Activated T-cell treated with anti-CD3 and anti-CD28 coated beads, Interleukin-2, amount 50 U/mL, for 72 hours (primary cell): ENCODE data around the gene FRY. TPM values are rescaled to one million over a fixed set of nuclear protein-coding genes. Genes with fewer than 3 reads are reported as not detected.

Experiments
- ATAC-seq, 2 donors: fragments of 150-1000 bp; cut with Tn5 transposase; replicated peaks in 1 of 2; 2 replicates each; pipeline ENCODE4 v1.10.0; 2021; ENCODE audit warnings: moderate library complexity in 2 of 2, mild to moderate bottlenecking in 1 of 2
- DNase-seq, 2 donors: peaks; one replicate each; pipeline ENCODE4 v3.0.0; 2021 to 2022; ENCODE audit warnings: mixed read lengths in 1 of 2
- H3K27ac Mint-ChIP-seq: one replicate; pipeline ENCODE4 v1.8.0; 2022; ENCODE audit warnings: mild to moderate bottlenecking, moderate library complexity, mixed read lengths
- H3K27me3 Mint-ChIP-seq: one replicate; pipeline ENCODE4 v1.8.0; 2022; ENCODE audit warnings: low read depth, mixed read lengths
- H3K36me3 Mint-ChIP-seq, 2 donors: one replicate each; pipeline ENCODE4 v1.8.0; 2022; ENCODE audit warnings: mixed read lengths in 2 of 2, mild to moderate bottlenecking in 1 of 2; ENCODE audit not compliant: insufficient read depth in 2 of 2
- H3K4me1 Mint-ChIP-seq: one replicate; pipeline ENCODE4 v1.8.0; 2022; ENCODE audit warnings: low read depth, mixed read lengths
- H3K4me3 Mint-ChIP-seq, 2 donors: one replicate each; pipeline ENCODE4 v1.8.0; 2022; ENCODE audit warnings: mild to moderate bottlenecking in 2 of 2, mixed read lengths in 2 of 2, moderate library complexity in 2 of 2
- H3K9me3 Mint-ChIP-seq, 2 donors: one replicate each; pipeline ENCODE4 v1.8.0; 2022; ENCODE audit warnings: mixed read lengths in 2 of 2
- total RNA-seq, 2 donors: library from RNA; stranded (reverse); gene quantifications; one replicate each; pipeline ENCODE4 v1.2.3, GENCODE V29; 2022

Gene FRY
- total RNA-seq, 2 donors from 2014 or later = 6.5 to 7.6 TPM

GRCh38 chr13:32001769-32002168 is 29.8 kb upstream of the FRY start:
- H3K4me3 Mint-ChIP-seq = no peak overlapping the region
- ATAC-seq (no peak), DNase-seq (no peak)
- H3K4me1 Mint-ChIP-seq = no peaks in the 10 kb centered on the region
- H3K9me3 Mint-ChIP-seq = no peaks in the 10 kb centered on the region
- H3K27ac Mint-ChIP-seq = no peak overlapping the region
- no peaks in the 10 kb centered on the region for H3K27me3 Mint-ChIP-seq
- H3K36me3 Mint-ChIP-seq = no peaks in the 10 kb centered on the region

GRCh38 chr13:32002873-32003272 is 28.7 kb upstream of the FRY start:
- no peaks in the 10 kb centered on the region for H3K27me3 Mint-ChIP-seq
- H3K4me1 Mint-ChIP-seq = no peaks in the 10 kb centered on the region
- no peaks in the 10 kb centered on the region for H3K36me3 Mint-ChIP-seq
- no peaks in the 10 kb centered on the region for H3K9me3 Mint-ChIP-seq
- ATAC-seq (no peak), DNase-seq (no peak)
- no peak overlapping the region for H3K4me3 Mint-ChIP-seq
- H3K27ac Mint-ChIP-seq = no peak overlapping the region

GRCh38 chr13:32007494-32007893 is 24.1 kb upstream of the FRY start:
- no peak for ATAC-seq
- Mint-ChIP-seq H3K27me3 (no peaks in the 10 kb centered on the region), H3K36me3 (no peaks in the 10 kb centered on the region), H3K4me3 (no peak overlapping the region), H3K27ac (no peak overlapping the region), H3K9me3 (no peaks in the 10 kb centered on the region), H3K4me1 (no peaks in the 10 kb centered on the region)
- DNase-seq = no peak

- ATAC-seq (no peak), DNase-seq (no peak)
- H3K4me1 Mint-ChIP-seq = no peaks in the 10 kb centered on the region
- H3K27me3 Mint-ChIP-seq = no peaks in the 10 kb centered on the region
- no peak overlapping the region for H3K27ac Mint-ChIP-seq
- H3K4me3 Mint-ChIP-seq = no peak overlapping the region
- H3K9me3 Mint-ChIP-seq = no peaks in the 10 kb centered on the region
- no peaks in the 10 kb centered on the region for H3K36me3 Mint-ChIP-seq
These were observed 22.9 kb upstream of the FRY start for GRCh38 chr13:32008518-32009175.

- H3K9me3 Mint-ChIP-seq = no peaks in the 10 kb centered on the region
- H3K36me3 Mint-ChIP-seq = no peaks in the 10 kb centered on the region
- no peaks in the 10 kb centered on the region for H3K4me1 Mint-ChIP-seq
- no peak for ATAC-seq
- DNase-seq = no peak
- no peaks in the 10 kb centered on the region for H3K27me3 Mint-ChIP-seq
- H3K4me3 Mint-ChIP-seq = no peak overlapping the region
- H3K27ac Mint-ChIP-seq = no peak overlapping the region
These were observed 22.2 kb upstream of the FRY start for GRCh38 chr13:32009362-32009761.

GRCh38 chr13:32010136-32010535 is 21.4 kb upstream of the FRY start:
- Mint-ChIP-seq H3K36me3 (no peaks in the 10 kb centered on the region), H3K9me3 (no peaks in the 10 kb centered on the region)

GRCh38 chr13:32011971-32012370 is 19.6 kb upstream of the FRY start:
- H3K9me3 Mint-ChIP-seq = no peaks in the 10 kb centered on the region
- no peak overlapping the region for H3K4me3 Mint-ChIP-seq
- ATAC-seq (no peak), DNase-seq (no peak)
- no peaks in the 10 kb centered on the region for H3K36me3 Mint-ChIP-seq
- H3K4me1 Mint-ChIP-seq = no peaks in the 10 kb centered on the region
- no peaks in the 10 kb centered on the region for H3K27me3 Mint-ChIP-seq
- no peak overlapping the region for H3K27ac Mint-ChIP-seq

More at GRCh38 chr13:32010136-32010535, 21.4 kb upstream of the FRY start:
- ATAC-seq = no peak
- H3K4me3 Mint-ChIP-seq = no peak overlapping the region
- H3K27me3 Mint-ChIP-seq = no peaks in the 10 kb centered on the region
- H3K27ac Mint-ChIP-seq = no peak overlapping the region
- no peak for DNase-seq
- no peaks in the 10 kb centered on the region for H3K4me1 Mint-ChIP-seq

- no peak overlapping the region for H3K27ac Mint-ChIP-seq
- ATAC-seq = no peak
- H3K36me3 Mint-ChIP-seq = no peaks in the 10 kb centered on the region
- no peaks in the 10 kb centered on the region for H3K27me3 Mint-ChIP-seq
- no peaks in the 10 kb centered on the region for H3K9me3 Mint-ChIP-seq
- DNase-seq = no peak
- no peaks in the 10 kb centered on the region for H3K4me1 Mint-ChIP-seq
- H3K4me3 Mint-ChIP-seq = no peak overlapping the region
These were observed 18.4 kb upstream of the FRY start for GRCh38 chr13:32013181-32013580.

- Mint-ChIP-seq H3K9me3 (no peaks in the 10 kb centered on the region), H3K27me3 (no peaks in the 10 kb centered on the region), H3K27ac (no peak overlapping the region), H3K4me3 (no peak overlapping the region), H3K4me1 (no peaks in the 10 kb centered on the region), H3K36me3 (no peaks in the 10 kb centered on the region)
- DNase-seq = no peak
- no peak for ATAC-seq
These were observed 15.5 kb upstream of the FRY start for GRCh38 chr13:32016119-32016518.

GRCh38 chr13:32016631-32017030 is 14.9 kb upstream of the FRY start:
- no peak overlapping the region for H3K27ac Mint-ChIP-seq
- DNase-seq = no peak
- no peak for ATAC-seq
- no peaks in the 10 kb centered on the region for H3K36me3 Mint-ChIP-seq
- H3K27me3 Mint-ChIP-seq = no peaks in the 10 kb centered on the region
- no peaks in the 10 kb centered on the region for H3K9me3 Mint-ChIP-seq
- no peak overlapping the region for H3K4me3 Mint-ChIP-seq
- H3K4me1 Mint-ChIP-seq = no peaks in the 10 kb centered on the region

GRCh38 chr13:32017474-32017873 is 14.1 kb upstream of the FRY start:
- no peaks in the 10 kb centered on the region for H3K4me1 Mint-ChIP-seq
- H3K9me3 Mint-ChIP-seq = no peaks in the 10 kb centered on the region
- H3K4me3 Mint-ChIP-seq = no peak overlapping the region
- no peaks in the 10 kb centered on the region for H3K36me3 Mint-ChIP-seq
- DNase-seq (no peak), ATAC-seq (no peak)
- H3K27me3 Mint-ChIP-seq = no peaks in the 10 kb centered on the region
- no peak overlapping the region for H3K27ac Mint-ChIP-seq

GRCh38 chr13:32019612-32020233 is 11.9 kb upstream of the FRY start:
- Mint-ChIP-seq H3K27me3 (no peaks in the 10 kb centered on the region), H3K4me1 (no peaks in the 10 kb centered on the region), H3K9me3 (no peaks in the 10 kb centered on the region), H3K4me3 (no peak overlapping the region), H3K36me3 (no peaks in the 10 kb centered on the region), H3K27ac (no peak overlapping the region)
- DNase-seq = peak; percentile 36 to 38
- peak; percentile 57 to 66 for ATAC-seq

- H3K27ac Mint-ChIP-seq = no peak overlapping the region
- DNase-seq (no peak), ATAC-seq (no peak)
- no peaks in the 10 kb centered on the region for H3K4me1 Mint-ChIP-seq
- H3K4me3 Mint-ChIP-seq = no peak overlapping the region
- H3K9me3 Mint-ChIP-seq = no peaks in the 10 kb centered on the region
- no peaks in the 10 kb centered on the region for H3K36me3 Mint-ChIP-seq
- H3K27me3 Mint-ChIP-seq = no peaks in the 10 kb centered on the region
These were observed 9.8 kb upstream of the FRY start for GRCh38 chr13:32021785-32022184.

GRCh38 chr13:32022311-32022710 is 9.3 kb upstream of the FRY start:
- Mint-ChIP-seq H3K4me1 (no peaks in the 10 kb centered on the region), H3K27me3 (no peaks in the 10 kb centered on the region), H3K9me3 (no peaks in the 10 kb centered on the region), H3K4me3 (no peak overlapping the region), H3K27ac (no peak overlapping the region), H3K36me3 (no peaks in the 10 kb centered on the region)
- no peak for ATAC-seq
- no peak for DNase-seq
